Duodenal mucosa (tissue), 2 donors: ENCODE data around the gene RNF133.

ENCODE experiments used
- H3K27ac ChIP-seq: one replicate; pipeline ENCODE4 v1.7.0; 2013; ENCODE audit warnings: low read depth, low read length
- H3K27me3 ChIP-seq, 2 donors: one replicate each; pipeline ENCODE4 v1.7.0; 2013; ENCODE audit warnings: low read length in 2 of 2, control low read depth in 1 of 2; ENCODE audit not compliant: insufficient read depth in 2 of 2, control insufficient read depth in 1 of 2
- H3K36me3 ChIP-seq, 2 donors: one replicate each; pipeline ENCODE4 v1.7.0; 2013; ENCODE audit warnings: low read length in 2 of 2, control low read depth in 1 of 2; ENCODE audit not compliant: insufficient read depth in 2 of 2, control insufficient read depth in 1 of 2
- H3K4me1 ChIP-seq, 2 donors: one replicate each; pipeline ENCODE4 v1.7.0; 2013; ENCODE audit warnings: low read length in 2 of 2, control low read depth in 1 of 2; ENCODE audit not compliant: insufficient read depth in 2 of 2, control insufficient read depth in 1 of 2
- H3K4me3 ChIP-seq, 2 donors: one replicate each; pipeline ENCODE4 v1.7.0; 2013; ENCODE audit warnings: low read length in 2 of 2, low read depth in 1 of 2
- H3K9ac ChIP-seq, 2 donors: one replicate each; pipeline ENCODE4 v1.7.0; 2013; ENCODE audit warnings: low read length in 2 of 2, low read depth in 1 of 2
- H3K9me3 ChIP-seq, 2 donors: one replicate each; pipeline ENCODE4 v1.7.0; 2013; ENCODE audit warnings: low read length in 2 of 2, control low read depth in 1 of 2; ENCODE audit not compliant: control insufficient read depth in 1 of 2

RNF133 gene

DNA sequence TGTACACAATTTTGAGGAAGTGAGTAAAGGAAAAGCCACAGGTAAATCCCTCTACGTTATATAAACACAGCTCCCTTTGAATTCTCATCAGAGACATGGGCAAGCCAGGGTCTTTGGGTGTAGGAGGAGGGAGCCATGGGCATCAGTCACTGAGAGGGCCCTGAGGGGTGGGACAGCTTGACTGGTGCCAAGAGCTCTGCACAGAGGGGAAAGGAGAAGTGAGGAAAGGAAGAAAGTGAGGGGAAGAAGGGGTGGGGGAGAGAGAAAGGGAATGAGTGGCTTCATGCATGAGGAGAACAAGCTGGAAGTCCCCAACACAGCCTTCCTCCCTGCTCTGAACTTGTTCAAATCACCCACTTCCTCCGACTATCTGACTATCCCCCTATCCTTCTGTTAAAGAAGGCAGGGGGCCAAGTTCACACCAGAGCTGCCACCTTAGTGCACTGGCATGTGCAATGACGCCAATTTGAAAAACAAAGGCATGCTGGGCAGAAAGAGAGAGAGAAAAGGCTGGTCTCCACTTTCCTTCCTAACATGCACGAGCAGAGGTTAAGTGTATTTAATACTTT, 20.2 kb upstream of the RNF133 start:
- H3K27me3 ChIP-seq: no peaks in the 10 kb centered on the region
- H3K4me1 ChIP-seq: no peaks in the 10 kb centered on the region
- no peak overlapping the region for H3K4me3 ChIP-seq
- H3K9me3 ChIP-seq: no peaks in the 10 kb centered on the region
- H3K36me3 ChIP-seq: no peaks in the 10 kb centered on the region
- H3K27ac ChIP-seq: no peak overlapping the region
- no peak overlapping the region for H3K9ac ChIP-seq

- no peaks in the 10 kb centered on the region for H3K4me1 ChIP-seq
- no peaks in the 10 kb centered on the region for H3K9me3 ChIP-seq
- H3K36me3 ChIP-seq: no peaks in the 10 kb centered on the region
- H3K27me3 ChIP-seq: no peaks in the 10 kb centered on the region
- no peak overlapping the region for H3K4me3 ChIP-seq
- H3K27ac ChIP-seq: no peak overlapping the region
- H3K9ac ChIP-seq: no peak overlapping the region
Observed at GRCh38 chr7:122717356-122718089, 18.6 kb upstream of the RNF133 start.

DNA sequence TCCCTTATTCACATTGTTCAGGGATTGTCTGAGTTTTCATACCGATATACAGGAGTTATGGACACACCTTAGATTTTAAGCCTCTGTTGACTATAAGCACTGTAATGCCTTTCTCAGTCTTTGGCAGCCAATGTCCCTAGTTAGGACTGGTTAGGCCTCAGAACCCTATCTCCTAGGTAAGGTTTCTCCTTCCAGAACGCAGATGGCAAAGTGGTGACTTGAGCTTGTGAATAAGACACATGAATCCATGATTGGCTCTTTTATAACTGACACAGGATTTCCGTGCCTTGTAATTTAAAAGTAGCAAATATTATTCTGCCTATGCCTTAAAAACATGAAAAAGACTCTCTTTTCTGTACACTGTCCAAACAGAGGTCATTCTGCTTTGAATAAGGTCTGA, 16.3 kb upstream of the RNF133 start:
- H3K4me3 ChIP-seq: no peak overlapping the region
- no peaks in the 10 kb centered on the region for H3K4me1 ChIP-seq

DNA sequence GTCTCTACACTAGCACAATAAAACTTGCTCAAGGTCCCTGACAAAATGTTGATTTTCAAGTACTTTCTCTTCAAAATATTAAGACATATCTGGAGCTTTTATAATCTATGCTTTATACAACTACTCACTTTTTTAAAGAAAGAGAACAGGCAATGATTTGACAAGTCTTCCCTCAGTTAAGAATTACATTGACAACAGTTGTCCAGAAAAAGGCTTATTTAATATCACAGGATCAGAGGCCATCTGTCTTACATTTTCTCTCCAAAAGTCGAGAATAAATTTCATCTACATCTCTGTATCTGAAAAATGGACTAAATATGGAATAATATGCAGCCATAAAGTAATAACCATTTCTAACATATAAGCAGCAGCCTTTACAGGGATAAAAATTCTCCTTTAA, 12.0 kb upstream of the RNF133 start:
- H3K9me3 ChIP-seq: no peaks in the 10 kb centered on the region
- H3K4me3 ChIP-seq: no peak overlapping the region
- no peaks in the 10 kb centered on the region for H3K4me1 ChIP-seq
- no peaks in the 10 kb centered on the region for H3K36me3 ChIP-seq
- no peaks in the 10 kb centered on the region for H3K27me3 ChIP-seq
- no peak overlapping the region for H3K27ac ChIP-seq
- H3K9ac ChIP-seq: no peak overlapping the region

More for the DNA sequence above, 16.3 kb upstream of the RNF133 start:
- Histone ChIP-seq H3K27me3 (no peaks in the 10 kb centered on the region), H3K27ac (no peak overlapping the region), H3K9me3 (no peaks in the 10 kb centered on the region), H3K36me3 (no peaks in the 10 kb centered on the region), H3K9ac (no peak overlapping the region)

DNA sequence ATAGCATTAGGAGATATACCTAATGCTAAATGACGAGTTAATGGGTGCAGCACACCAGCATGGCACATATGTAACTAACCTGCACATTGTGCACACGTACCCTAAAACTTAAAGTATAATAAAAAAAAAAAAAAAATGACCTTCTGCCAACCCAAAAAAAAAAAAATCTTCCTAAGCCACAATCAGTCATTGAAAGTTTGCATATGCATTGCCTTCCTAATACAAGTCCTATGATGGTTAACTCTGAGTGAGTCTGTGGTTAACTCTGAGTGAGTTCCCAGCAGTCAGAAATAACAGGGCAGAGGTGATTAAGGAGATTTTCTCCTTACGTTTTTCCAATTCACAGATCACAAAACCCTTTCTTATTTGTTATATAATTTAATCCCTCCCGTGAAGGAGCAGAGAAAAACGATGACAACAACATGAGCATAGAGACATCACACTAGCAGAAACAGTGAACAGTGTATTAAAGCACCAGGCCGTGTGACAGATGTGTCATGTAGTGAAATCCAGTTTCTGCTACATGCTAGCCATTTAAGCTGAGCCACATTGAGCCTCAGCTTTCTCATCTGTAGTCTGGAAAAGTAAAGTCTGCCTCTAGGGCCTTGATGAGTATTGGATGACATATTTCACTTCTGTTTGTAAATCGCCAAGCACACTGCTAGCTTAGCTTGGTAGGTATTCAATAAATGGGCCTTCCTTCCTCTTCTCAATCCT, 11.2 kb upstream of the RNF133 start:
- Histone ChIP-seq H3K27ac (no peak overlapping the region), H3K9me3 (no peaks in the 10 kb centered on the region), H3K4me1 (no peaks in the 10 kb centered on the region), H3K9ac (no peak overlapping the region), H3K27me3 (no peaks in the 10 kb centered on the region), H3K4me3 (no peak overlapping the region), H3K36me3 (no peaks in the 10 kb centered on the region)

- Histone ChIP-seq H3K9me3 (no peaks in the 10 kb centered on the region), H3K9ac (no peak overlapping the region), H3K4me3 (no peak overlapping the region), H3K27me3 (no peaks in the 10 kb centered on the region), H3K27ac (no peak overlapping the region), H3K36me3 (no peaks in the 10 kb centered on the region), H3K4me1 (no peaks in the 10 kb centered on the region)
Observed at GRCh38 chr7:122706836-122707235, 7.9 kb upstream of the RNF133 start.

- no peaks in the 10 kb centered on the region for H3K27me3 ChIP-seq
- no peaks in the 10 kb centered on the region for H3K9me3 ChIP-seq
- H3K27ac ChIP-seq: no peak within 1 kb of the TSS
- no peaks in the 10 kb centered on the region for H3K36me3 ChIP-seq
- no peaks in the 10 kb centered on the region for H3K4me1 ChIP-seq
- no peak within 1 kb of the TSS for H3K4me3 ChIP-seq
- no peak within 1 kb of the TSS for H3K9ac ChIP-seq
Observed at GRCh38 chr7:122702872-122703510, 4.1 kb upstream of the RNF133 start, which contains the start of gene RNF148. Gene RNF148, minus strand, starts transcription at chr7:122702922. Its CDS starts 172 bp downstream, at chr7:122702750.

GRCh38 chr7:122695816-122696215, 3.1 kb downstream of the RNF133 start:
- Histone ChIP-seq H3K4me1 (no peaks in the 10 kb centered on the region), H3K9me3 (no peaks in the 10 kb centered on the region), H3K27ac (no peak overlapping the region), H3K4me3 (no peak overlapping the region), H3K9ac (no peak overlapping the region), H3K27me3 (no peaks in the 10 kb centered on the region), H3K36me3 (no peaks in the 10 kb centered on the region)

DNA sequence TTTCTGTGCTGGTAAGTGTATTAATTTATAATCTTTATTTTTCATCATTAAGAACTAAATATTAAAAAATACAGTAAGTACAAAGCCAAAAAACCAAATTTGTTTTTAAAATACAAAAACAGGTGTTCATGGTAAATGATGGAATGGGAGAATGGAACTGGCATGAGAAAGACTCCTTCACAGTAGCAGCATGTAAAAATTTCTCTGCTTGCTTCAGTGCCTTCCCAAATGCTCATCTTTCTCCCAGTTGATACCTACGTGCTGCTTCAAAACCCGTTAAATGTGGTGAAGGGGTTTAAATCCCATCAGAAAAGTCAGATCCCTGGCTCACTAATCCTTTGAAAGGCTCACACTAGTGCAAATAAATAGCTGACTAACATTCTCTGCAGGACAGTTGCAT, 4.2 kb downstream of the RNF133 start:
- Histone ChIP-seq H3K9me3 (no peaks in the 10 kb centered on the region), H3K36me3 (no peaks in the 10 kb centered on the region), H3K27ac (no peak overlapping the region), H3K4me3 (no peak overlapping the region), H3K9ac (no peak overlapping the region), H3K4me1 (no peaks in the 10 kb centered on the region), H3K27me3 (no peaks in the 10 kb centered on the region)

GRCh38 chr7:122692769-122693309, 6.1 kb downstream of the RNF133 start:
- Histone ChIP-seq H3K36me3 (no peaks in the 10 kb centered on the region), H3K9ac (no peak overlapping the region)

More at GRCh38 chr7:122692769-122693309, 6.1 kb downstream of the RNF133 start:
- Histone ChIP-seq H3K4me1 (no peaks in the 10 kb centered on the region), H3K9me3 (no peaks in the 10 kb centered on the region), H3K27me3 (no peaks in the 10 kb centered on the region), H3K27ac (no peak overlapping the region), H3K4me3 (no peak overlapping the region)
